ENCODE data around the gene TRMT61A. TPM values are rescaled to one million over a fixed set of nuclear protein-coding genes. Genes with fewer than 3 reads are reported as not detected.
"Not testable (repeated sequence)": the region's sequence is repeated elsewhere in the genome, so short reads cannot be mapped to it uniquely, and the experiment has no call there.

TRMT61A gene
- total and polyA plus RNA-seq, 4 donors = 5.3 to 11.7 (median 9.3) TPM

DNA sequence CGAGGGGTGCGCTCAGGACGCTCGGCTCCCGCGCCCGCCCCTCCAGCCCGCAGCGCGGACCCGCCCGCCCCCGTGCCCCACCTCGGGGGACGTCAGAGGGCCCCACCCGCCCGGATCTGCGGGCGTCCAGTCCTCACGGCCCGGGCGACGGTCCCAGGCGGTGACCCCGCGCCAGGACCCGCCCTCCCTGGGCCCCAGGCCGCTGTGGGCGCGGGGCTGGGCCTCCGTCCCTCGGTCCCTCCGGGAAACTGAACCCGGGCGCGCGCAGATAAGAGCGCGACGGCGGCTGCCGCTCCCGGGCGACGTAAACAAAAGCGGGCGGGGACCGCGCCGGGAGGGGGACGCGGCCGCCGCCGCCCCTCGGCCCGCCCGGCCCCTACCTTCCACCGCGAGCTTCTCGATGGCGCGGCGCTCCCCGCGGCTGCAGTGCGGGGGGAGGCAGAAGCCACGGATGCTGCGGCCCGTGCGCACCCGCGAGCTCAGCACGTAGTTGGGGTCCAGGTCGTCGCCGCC lies 7.5 kb upstream of the TRMT61A start:
- H3K27ac ChIP-seq (ENCODE audit: low read depth, low read length) = peak overlapping the region; percentile 75
- H3K27me3 ChIP-seq (ENCODE audit: control insufficient read depth, insufficient read depth, low read length) = no peaks in the 10 kb centered on the region
- DNase-seq (ENCODE audit: low read depth in 4 of 6, low spot score in 6 of 6) = no peak

DNA sequence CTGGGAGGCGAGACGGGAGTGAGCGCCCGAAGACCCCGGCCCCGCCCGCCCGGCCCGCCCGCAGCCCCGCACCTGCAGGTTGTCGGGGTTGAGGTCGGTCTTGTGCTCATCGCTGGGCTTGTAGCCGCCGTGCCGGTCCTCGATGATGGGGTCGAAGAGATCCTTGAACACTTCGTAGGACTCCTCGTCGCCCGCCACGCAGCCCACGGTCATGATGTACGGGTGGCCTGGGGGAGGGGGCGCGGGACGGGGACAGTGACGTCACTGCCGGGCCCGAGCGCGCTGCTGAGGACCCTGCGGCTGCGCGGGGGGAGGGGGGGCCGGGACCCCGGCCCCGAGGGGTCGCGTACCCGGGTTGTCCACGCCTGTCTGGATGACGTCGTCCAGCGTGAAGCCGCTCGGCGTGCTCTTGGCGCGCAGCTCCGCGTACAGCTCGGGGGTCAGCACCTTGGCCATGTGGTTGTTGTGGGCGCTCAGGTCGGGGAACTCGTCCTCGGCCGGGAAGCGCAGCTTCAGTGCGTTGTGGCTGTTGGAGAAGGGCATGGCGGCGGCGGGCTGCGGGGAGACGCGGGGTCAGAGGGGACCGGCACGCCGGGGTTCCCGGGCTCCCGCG lies 6.9 kb upstream of the TRMT61A start:
- Histone ChIP-seq H3K27me3 (ENCODE audit: control insufficient read depth, insufficient read depth, low read length) (no peaks in the 10 kb centered on the region), H3K4me1 (ENCODE audit: control insufficient read depth, insufficient read depth, low read length) (peaks cover 75% of the 10 kb centered on the region), H3K36me3 (ENCODE audit: control insufficient read depth, insufficient read depth, low read length) (peaks cover 46% of the 10 kb centered on the region), H3K27ac (ENCODE audit: low read depth, low read length) (peak overlapping the region; percentile 80), H3K9me3 (ENCODE audit: control insufficient read depth, insufficient read depth, low read length) (no peaks in the 10 kb centered on the region), H3K4me3 (ENCODE audit: low read depth, low read length) (peak overlapping the region; percentile 59)
- 0% methylated on average over 74 of the region's 74 CpGs for WGBS (ENCODE audit: insufficient coverage)
- peak in 2 of 6 donors; percentile 81 to 91 for DNase-seq (ENCODE audit: low read depth in 4 of 6, low spot score in 6 of 6)

More for the DNA sequence above, 7.5 kb upstream of the TRMT61A start:
- peaks cover 47% of the 10 kb centered on the region for H3K36me3 ChIP-seq (ENCODE audit: control insufficient read depth, insufficient read depth, low read length)
- H3K4me1 ChIP-seq (ENCODE audit: control insufficient read depth, insufficient read depth, low read length) = peaks cover 79% of the 10 kb centered on the region
- H3K9me3 ChIP-seq (ENCODE audit: control insufficient read depth, insufficient read depth, low read length) = no peaks in the 10 kb centered on the region
- under 1% methylated on average over 76 of the region's 77 CpGs for WGBS (ENCODE audit: insufficient coverage)
- peak overlapping the region; percentile 59 for H3K4me3 ChIP-seq (ENCODE audit: low read depth, low read length)

DNA sequence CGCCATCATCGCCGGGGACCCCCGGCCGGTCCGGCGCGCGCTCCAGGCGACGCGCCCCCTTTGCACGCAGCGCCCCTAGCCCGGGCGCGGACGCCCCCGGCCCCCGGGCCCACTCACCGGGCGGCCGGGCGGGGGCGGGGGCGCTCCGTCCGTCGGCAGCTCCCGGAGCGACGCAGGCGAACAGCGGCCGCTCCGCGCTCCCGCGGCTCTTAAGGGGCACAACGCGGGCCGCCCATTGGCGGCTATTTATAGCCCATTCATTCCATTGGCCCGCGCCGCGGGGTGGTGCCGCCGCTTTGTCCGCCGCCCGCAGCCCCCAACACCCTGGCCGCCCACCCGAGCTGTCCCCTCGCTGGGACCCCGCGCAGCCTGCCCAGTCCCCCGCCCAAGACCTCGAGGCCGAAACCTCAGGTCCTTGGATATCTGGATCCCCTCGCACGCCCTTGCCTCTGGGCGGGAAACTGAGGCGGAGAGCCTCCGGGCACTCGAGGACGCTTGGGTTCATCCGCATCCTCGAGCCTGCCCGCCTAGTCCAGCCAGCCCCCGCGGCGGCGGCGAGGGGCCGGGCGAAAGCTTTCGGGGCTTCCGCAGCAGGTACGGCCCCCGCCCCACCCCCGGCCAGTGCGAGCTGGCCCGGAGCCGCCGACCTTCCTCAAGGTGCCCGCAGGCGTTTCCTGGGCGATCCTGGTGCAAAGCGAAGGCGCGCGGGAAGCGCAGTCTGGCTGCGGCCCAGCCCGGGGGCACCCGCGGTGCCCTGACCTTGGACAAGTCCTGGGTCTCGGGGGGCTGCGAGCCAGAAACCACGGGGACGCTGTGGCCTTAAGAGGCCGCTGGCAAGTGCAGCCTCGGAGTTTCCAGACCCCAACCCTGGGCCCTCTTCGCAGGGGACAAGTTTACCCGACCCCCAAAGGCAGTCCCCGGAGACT lies 6.1 kb upstream of the TRMT61A start, which contains the start of gene CKB:
CKB (minus strand) TSS at position 182 of the 926 bp plus-strand sequence. CDS start 337 bp downstream, outside the sequence.
- peak in 4 of 6 donors; percentile 76 to 96 (median 88) for DNase-seq (ENCODE audit: low read depth in 4 of 6, low spot score in 6 of 6)
- no peaks in the 10 kb centered on the region for H3K27me3 ChIP-seq (ENCODE audit: control insufficient read depth, insufficient read depth, low read length)
- peaks cover 38% of the 10 kb centered on the region for H3K36me3 ChIP-seq (ENCODE audit: control insufficient read depth, insufficient read depth, low read length)
- H3K4me3 ChIP-seq (ENCODE audit: low read depth, low read length) = peak within 1 kb of the TSS; percentile 59
- H3K4me1 ChIP-seq (ENCODE audit: control insufficient read depth, insufficient read depth, low read length) = peaks cover 74% of the 10 kb centered on the region
- peak within 1 kb of the TSS; percentile 80 for H3K27ac ChIP-seq (ENCODE audit: low read depth, low read length)
- under 1% methylated on average over 104 of the region's 107 CpGs for WGBS (ENCODE audit: insufficient coverage)
- H3K9me3 ChIP-seq (ENCODE audit: control insufficient read depth, insufficient read depth, low read length) = no peaks in the 10 kb centered on the region

DNA sequence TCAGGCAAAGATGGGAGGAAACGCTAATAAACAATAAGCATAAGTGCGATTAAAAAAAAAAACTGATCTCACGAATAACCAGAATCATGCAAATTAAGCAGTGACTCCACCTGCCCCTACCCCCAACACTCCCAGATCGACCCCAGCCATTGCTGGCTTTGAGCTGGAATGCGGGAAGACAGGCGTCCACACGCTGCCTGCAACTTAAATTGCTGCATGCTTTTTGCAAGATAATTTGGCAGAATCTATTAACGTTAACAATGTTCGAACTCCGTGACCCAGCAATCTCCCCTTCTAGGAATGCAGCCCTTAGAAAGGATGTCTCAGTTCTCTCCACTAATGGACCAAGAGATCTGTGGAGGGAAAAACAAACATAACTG lies 5.4 kb upstream of the TRMT61A start:
- Histone ChIP-seq H3K4me1 (ENCODE audit: control insufficient read depth, insufficient read depth, low read length) (peaks cover 74% of the 10 kb centered on the region), H3K4me3 (ENCODE audit: low read depth, low read length) (peak overlapping the region; percentile 39), H3K27me3 (ENCODE audit: control insufficient read depth, insufficient read depth, low read length) (no peaks in the 10 kb centered on the region), H3K9me3 (ENCODE audit: control insufficient read depth, insufficient read depth, low read length) (no peaks in the 10 kb centered on the region), H3K36me3 (ENCODE audit: control insufficient read depth, insufficient read depth, low read length) (peaks cover 32% of the 10 kb centered on the region), H3K27ac (ENCODE audit: low read depth, low read length) (peak overlapping the region; percentile 47)
- DNase-seq (ENCODE audit: low read depth in 4 of 6, low spot score in 6 of 6) = no peak
- WGBS (ENCODE audit: insufficient coverage) = 39% methylated on average over 5 of the region's 10 CpGs

DNA sequence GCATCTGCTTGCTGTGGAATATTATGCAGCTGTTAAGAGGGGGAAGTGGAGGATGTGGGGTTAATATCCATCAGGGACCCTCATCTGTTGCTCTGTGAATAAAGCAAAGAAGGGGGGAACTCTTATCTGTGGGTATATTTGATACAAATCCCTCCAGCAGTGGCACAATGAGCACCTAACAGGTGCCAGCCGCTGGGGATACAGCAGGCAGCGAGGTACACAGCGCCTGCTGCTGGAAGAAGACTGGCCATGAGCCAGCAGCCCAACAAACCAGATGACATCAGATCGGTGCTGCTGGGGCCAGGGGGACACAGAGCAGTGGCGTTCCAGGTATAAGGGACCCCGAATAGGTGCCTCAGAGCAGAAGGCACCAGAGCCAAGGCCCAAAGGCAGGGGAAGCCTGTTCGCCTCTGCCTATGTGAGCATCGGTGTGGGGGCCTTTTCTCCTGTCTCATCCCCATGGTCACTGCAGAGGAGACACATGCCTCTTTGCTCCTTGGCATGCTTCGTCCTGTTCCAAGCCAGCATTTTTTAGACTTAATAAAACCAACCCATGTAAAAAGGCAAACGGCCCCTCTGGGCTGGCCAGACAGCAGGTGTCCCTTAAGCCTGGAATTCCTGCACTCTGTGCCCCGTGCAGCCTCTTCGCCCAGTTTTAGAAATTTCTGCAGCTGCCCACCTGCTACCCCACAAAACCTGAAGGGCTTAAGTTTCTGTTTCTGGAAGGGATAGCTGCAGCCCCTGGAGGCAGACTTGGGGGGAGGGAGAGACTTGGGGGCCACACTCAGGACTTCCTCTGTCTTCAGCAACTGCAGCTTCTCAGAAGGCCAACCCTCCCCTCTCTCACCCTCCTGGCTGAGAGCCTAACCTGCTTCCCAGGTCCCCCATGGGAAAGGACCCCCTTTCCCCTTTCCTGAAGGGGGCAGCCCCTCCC lies 4.7 kb upstream of the TRMT61A start:
- Histone ChIP-seq H3K27me3 (ENCODE audit: control insufficient read depth, insufficient read depth, low read length) (no peaks in the 10 kb centered on the region), H3K27ac (ENCODE audit: low read depth, low read length) (no peak overlapping the region), H3K4me3 (ENCODE audit: low read depth, low read length) (no peak overlapping the region), H3K9me3 (ENCODE audit: control insufficient read depth, insufficient read depth, low read length) (no peaks in the 10 kb centered on the region), H3K4me1 (ENCODE audit: control insufficient read depth, insufficient read depth, low read length) (peaks cover 71% of the 10 kb centered on the region), H3K36me3 (ENCODE audit: control insufficient read depth, insufficient read depth, low read length) (peaks cover 25% of the 10 kb centered on the region)
- 54% methylated on average over 11 of the region's 12 CpGs for WGBS (ENCODE audit: insufficient coverage)
- DNase-seq (ENCODE audit: low read depth in 4 of 6, low spot score in 6 of 6) = no peak

DNA sequence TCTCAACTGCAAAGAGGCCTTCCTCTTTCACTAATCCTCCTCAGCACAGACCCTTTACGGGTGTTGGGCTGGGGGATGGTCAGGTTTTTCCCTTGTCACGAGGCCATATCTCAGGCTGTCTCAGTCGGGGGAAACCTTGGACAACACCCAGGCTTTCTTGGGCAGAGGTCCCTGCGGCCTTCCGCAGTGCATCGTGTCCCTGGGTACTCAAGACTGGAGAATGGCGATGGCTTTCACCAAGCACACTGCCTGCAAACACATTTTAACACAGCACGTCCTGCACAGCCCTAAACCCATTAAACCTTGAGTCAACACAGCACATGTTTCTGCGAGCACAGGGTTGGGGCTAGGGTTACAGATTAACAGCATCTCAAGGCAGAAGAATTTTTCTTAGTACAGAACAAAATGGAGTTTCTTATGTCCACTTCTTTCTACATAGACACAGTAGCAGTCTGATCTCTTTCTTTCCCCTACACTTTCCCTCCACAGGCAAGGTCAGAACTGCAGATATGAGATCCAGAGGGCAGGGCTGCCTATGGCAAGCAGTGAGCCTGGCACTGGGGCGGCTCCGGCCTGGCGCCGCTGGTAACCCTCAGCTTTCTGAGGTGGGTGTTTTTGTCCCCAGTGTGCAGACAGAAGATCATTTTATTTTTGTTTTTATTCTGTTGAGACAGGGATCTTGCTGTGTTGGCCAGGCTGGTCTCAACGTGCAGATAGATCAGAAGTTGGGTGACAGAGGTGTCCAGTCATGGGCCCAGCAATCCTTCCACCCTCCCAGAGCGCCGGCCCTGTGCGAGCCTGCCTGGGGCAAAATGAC lies 3.4 kb upstream of the TRMT61A start:
- not testable (repeated sequence) for H3K27me3 ChIP-seq (ENCODE audit: control insufficient read depth, insufficient read depth, low read length); DNase-seq (ENCODE audit: low read depth in 4 of 6, low spot score in 6 of 6); H3K27ac ChIP-seq (ENCODE audit: low read depth, low read length); H3K4me3 ChIP-seq (ENCODE audit: low read depth, low read length); H3K9me3 ChIP-seq (ENCODE audit: control insufficient read depth, insufficient read depth, low read length)
- 48% methylated on average over 16 of the region's 17 CpGs for WGBS (ENCODE audit: insufficient coverage)
- H3K4me1 ChIP-seq (ENCODE audit: control insufficient read depth, insufficient read depth, low read length) = peaks cover 71% of the 10 kb centered on the region
- H3K36me3 ChIP-seq (ENCODE audit: control insufficient read depth, insufficient read depth, low read length) = peaks cover 23% of the 10 kb centered on the region

DNA sequence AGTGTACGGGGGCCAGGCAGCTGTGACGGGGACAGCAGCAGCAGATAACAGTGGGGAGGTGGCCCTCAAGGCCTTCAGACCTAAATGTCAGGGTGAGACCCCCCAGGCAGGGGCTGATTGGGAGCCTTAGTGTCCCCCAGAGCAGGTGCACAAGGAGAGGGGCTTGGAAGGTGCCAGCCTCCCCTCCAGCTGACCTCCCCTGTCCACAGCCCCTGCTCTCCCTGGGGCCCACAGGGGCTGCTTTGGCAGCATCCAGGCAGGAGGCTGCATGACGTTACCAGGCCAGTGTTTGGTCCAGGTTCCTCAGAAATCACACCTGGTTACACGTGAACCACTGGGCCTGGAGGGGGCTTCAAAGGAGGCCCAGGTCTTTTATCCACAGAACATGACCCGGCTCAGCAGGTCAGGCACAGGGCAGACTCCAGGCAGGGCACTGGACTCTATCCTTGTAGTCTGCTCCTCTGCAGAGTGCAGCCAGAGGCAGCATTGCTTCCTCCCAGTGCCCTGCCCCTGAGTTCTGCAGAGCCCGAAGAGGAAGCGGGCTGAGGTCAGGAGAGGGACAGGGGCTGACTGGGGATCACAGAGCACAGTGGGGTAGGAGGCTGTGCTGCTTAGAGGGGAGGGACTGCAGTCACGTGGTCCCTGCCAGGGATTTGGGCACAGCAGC lies 2.6 kb upstream of the TRMT61A start:
- peaks cover 25% of the 10 kb centered on the region for H3K36me3 ChIP-seq (ENCODE audit: control insufficient read depth, insufficient read depth, low read length)
- H3K4me3 ChIP-seq (ENCODE audit: low read depth, low read length) = no peak overlapping the region
- WGBS (ENCODE audit: insufficient coverage) = 88% methylated on average over 5 of the region's 8 CpGs
- no peaks in the 10 kb centered on the region for H3K27me3 ChIP-seq (ENCODE audit: control insufficient read depth, insufficient read depth, low read length)
- H3K27ac ChIP-seq (ENCODE audit: low read depth, low read length) = no peak overlapping the region
- no peak for DNase-seq (ENCODE audit: low read depth in 4 of 6, low spot score in 6 of 6)
- H3K4me1 ChIP-seq (ENCODE audit: control insufficient read depth, insufficient read depth, low read length) = peaks cover 72% of the 10 kb centered on the region
- H3K9me3 ChIP-seq (ENCODE audit: control insufficient read depth, insufficient read depth, low read length) = no peaks in the 10 kb centered on the region

DNA sequence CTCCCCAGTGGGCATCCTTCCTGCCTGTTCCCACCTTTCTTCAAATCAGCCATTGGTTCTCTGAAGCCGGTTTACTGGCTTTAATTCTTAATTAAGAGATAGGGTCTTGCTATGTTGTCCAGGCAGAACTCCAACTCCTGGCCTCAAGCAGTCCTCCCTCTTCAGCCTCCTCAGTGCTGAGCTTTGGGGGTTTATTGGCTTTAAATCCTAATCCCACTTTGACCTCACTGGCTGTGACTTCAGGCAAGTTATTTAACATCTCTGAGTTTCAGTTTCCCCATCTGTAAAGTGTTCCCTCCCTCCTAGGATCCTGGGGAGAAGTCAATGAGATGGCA lies 2.1 kb upstream of the TRMT61A start:
- no peak overlapping the region for H3K4me3 ChIP-seq (ENCODE audit: low read depth, low read length)
- no CpG with 5 or more reads among the region's 1 CpG for WGBS (ENCODE audit: insufficient coverage)

More for the DNA sequence above, 2.1 kb upstream of the TRMT61A start:
- no peak overlapping the region for H3K27ac ChIP-seq (ENCODE audit: low read depth, low read length)
- peaks cover 30% of the 10 kb centered on the region for H3K36me3 ChIP-seq (ENCODE audit: control insufficient read depth, insufficient read depth, low read length)
- no peak for DNase-seq (ENCODE audit: low read depth in 4 of 6, low spot score in 6 of 6)
- no peaks in the 10 kb centered on the region for H3K27me3 ChIP-seq (ENCODE audit: control insufficient read depth, insufficient read depth, low read length)
- H3K4me1 ChIP-seq (ENCODE audit: control insufficient read depth, insufficient read depth, low read length) = peaks cover 75% of the 10 kb centered on the region
- no peaks in the 10 kb centered on the region for H3K9me3 ChIP-seq (ENCODE audit: control insufficient read depth, insufficient read depth, low read length)
